H1 (cell line): ENCODE measurements around the gene S1PR2. TPM values are rescaled to one million over a fixed set of nuclear protein-coding genes. Genes with fewer than 3 reads are reported as not detected.

Experiments used
- BRCA1 ChIP-seq: IDR thresholded peaks from 2 replicates; pipeline ENCODE4 v1.6.1; 2012; ENCODE audit warnings: low read depth, low read length, improper control_type of control experiment
- CBX8 ChIP-seq: fragments of 300-800, 300-1000 bp; sonication (generic); IDR thresholded peaks from 2 replicates; pipeline ENCODE4 v1.7.1; 2016; ENCODE audit warnings: low read depth, low read length, borderline replicate concordance
- HDAC2 ChIP-seq, 2 experiments: fragments of 300-600 bp in 1 of 2; sonication (generic) in 1 of 2; IDR thresholded peaks; 2 replicates each; pipeline ENCODE4 v1.6.1; 2011 to 2012; ENCODE audit warnings: low read depth in 2 of 2, low read length in 2 of 2, mild to moderate bottlenecking in 2 of 2, moderate library complexity in 2 of 2, borderline replicate concordance in 1 of 2, inconsistent platforms in 1 of 2
- RAD21 ChIP-seq, 2 experiments: IDR thresholded peaks in 1 of 2; conservative IDR thresholded peaks in 1 of 2; 2 replicates each; pipeline ENCODE4 v1.6.1; 2011; ENCODE audit warnings: low read depth in 2 of 2, low read length in 2 of 2, improper control_type of control experiment in 1 of 2, inconsistent platforms in 1 of 2, mild to moderate bottlenecking in 1 of 2, moderate library complexity in 1 of 2
- RBBP5 ChIP-seq: IDR thresholded peaks from 2 replicates; pipeline ENCODE4 v1.7.1; 2012; ENCODE audit warnings: low read depth, mild to moderate bottlenecking, inconsistent platforms, low read length, moderate library complexity, borderline replicate concordance
- RXRA ChIP-seq: IDR thresholded peaks from 2 replicates; pipeline ENCODE4 v1.6.1; 2011; ENCODE audit warnings: low read depth, mild to moderate bottlenecking, low read length, moderate library complexity; ENCODE audit not compliant: insufficient read depth
- SRF ChIP-seq: IDR thresholded peaks from 2 replicates; pipeline ENCODE4 v1.6.1; 2011; ENCODE audit warnings: mild to moderate bottlenecking, low read depth, low read length, moderate library complexity
- TAF1 ChIP-seq: IDR thresholded peaks from 2 replicates; pipeline ENCODE4 v1.6.1; 2011; ENCODE audit warnings: mild to moderate bottlenecking, low read depth, low read length
- TAF7 ChIP-seq: optimal IDR thresholded peaks from 2 replicates; pipeline ENCODE3; 2011; ENCODE audit warnings: low read depth, mild to moderate bottlenecking, inconsistent platforms, low read length, moderate library complexity, borderline replicate concordance
- TBP ChIP-seq: IDR thresholded peaks from 2 replicates; pipeline ENCODE4 v1.6.1; 2011; ENCODE audit warnings: low read depth, low read length, improper control_type of control experiment
- YY1 ChIP-seq: IDR thresholded peaks from 2 replicates; pipeline ENCODE4 v1.6.1; 2011; ENCODE audit warnings: low read depth, mild to moderate bottlenecking, low read length
- polyA plus RNA-seq, 7 experiments: library from polyadenylated mRNA; depleted of rRNA in 3 of 7; stranded (reverse) in 5 of 7; unstranded in 2 of 7; fragments of >200 nt in 5 of 7; fragments of 200-250 nt in 2 of 7; gene quantifications; 1 replicate in 5 of 7; 2 replicates in 1 of 7; 4 replicates in 1 of 7; pipeline versions ENCODE4 v1.2.1 to v1.2.3, GENCODE V29; 2011 to 2013; ENCODE audit warnings: missing spikeins in 2 of 7, mixed read lengths in 2 of 7
- total RNA-seq: library from RNA; stranded (reverse); fragmentation: NEBNext Ultra II Directional; extraction: Animal tissue kit (Norgen Biotek cat#: 25700); gene quantifications from 2 replicates; pipeline ENCODE4 v1.2.1, GENCODE V29; 2021

Gene S1PR2
- total and polyA plus RNA-seq, 2 of the 8 experiments (the other 6 are each of a cell fraction or from before 2014, with no cell fraction given): 17.5 to 19.4 TPM

- TF ChIP-seq SRF: no peak
- no peak for TF ChIP-seq RXRA
- no peak for TF ChIP-seq BRCA1
- TF ChIP-seq HDAC2 (IDR thresholded peaks at IDR 0.05; ENCODE audit: borderline replicate concordance in 1 of 2, low read depth in 2 of 2, low read length in 2 of 2): no peak
- no peak for TF ChIP-seq YY1
- TF ChIP-seq RBBP5: no peak
- TF ChIP-seq TBP: no peak
- no peak for TF ChIP-seq TAF7
- no peak for TF ChIP-seq TAF1
- no peak for TF ChIP-seq RAD21 (IDR thresholded peaks at IDR 0.05 in 1 of 2, conservative IDR thresholded peaks at IDR 0.05 in 1 of 2; ENCODE audit: low read depth in 2 of 2, low read length in 2 of 2)
- TF ChIP-seq CBX8: no peak
These were observed 41.5 kb downstream of the S1PR2 start (continued) for GRCh38 chr19:10189616-10190015.
